Stomach (tissue), 9 donors: ENCODE measurements around the gene PTN. TPM values are rescaled to one million over a fixed set of nuclear protein-coding genes. Genes with fewer than 3 reads are reported as not detected.
"Not testable (repeated sequence)": the region's sequence is repeated elsewhere in the genome, so short reads cannot be mapped to it uniquely, and the experiment has no call there.

Source experiments
- DNase-seq, 2 donors: peaks; one replicate each; pipeline versions ENCODE4 v3.0.0 to v3.0.0-alpha.2; 2013 to 2019
- H3K27ac ChIP-seq, 5 donors: fragments of 200-600 bp in 4 of 5; sonication (generic) in 4 of 5; one replicate each; pipeline ENCODE4 v1.5.1; 2013 to 2019; ENCODE audit warnings: mild to moderate bottlenecking in 1 of 5, moderate library complexity in 1 of 5
- H3K27me3 ChIP-seq, 3 donors: fragments of 200-600 bp; sonication (generic); one replicate each; pipeline ENCODE4 v1.5.1; 2017 to 2019; ENCODE audit warnings: mixed run types in 1 of 3
- H3K36me3 ChIP-seq, 4 donors: fragments of 200-600 bp; sonication (generic); 1 replicate in 3 of 4; 2 replicates in 1 of 4; pipeline ENCODE4 v1.5.1; 2016 to 2019
- H3K4me1 ChIP-seq, 4 donors: fragments of 200-600 bp; sonication (generic); one replicate each; pipeline ENCODE4 v1.5.1; 2016 to 2019
- H3K4me3 ChIP-seq, 4 donors: fragments of 200-600 bp; sonication (generic) in 3 of 4; one replicate each; pipeline ENCODE4 v1.5.1; 2016 to 2019; ENCODE audit warnings: mild to moderate bottlenecking in 1 of 4
- H3K9me3 ChIP-seq, 4 donors: fragments of 200-600 bp; sonication (generic); one replicate each; pipeline ENCODE4 v1.5.1; 2016 to 2019
- EP300 ChIP-seq: sonication (generic); formaldehyde crosslinking; IDR thresholded peaks from one replicate; pipeline ENCODE4 v1.6.1; 2017; ENCODE audit warnings: antibody characterized with exemption
- POLR2A ChIP-seq, 4 donors: fragments of 450-650 bp; IDR thresholded peaks; one replicate each; pipeline ENCODE4 v1.6.1; 2016; ENCODE audit warnings: antibody characterized with exemption in 4 of 4, control low read depth in 2 of 4, mild to moderate bottlenecking in 1 of 4, moderate library complexity in 1 of 4
- POLR2AphosphoS5 ChIP-seq, 3 donors: sonication (generic); formaldehyde crosslinking; IDR thresholded peaks; one replicate each; pipeline ENCODE4 v1.6.1; 2016; ENCODE audit warnings: antibody characterized with exemption in 3 of 3
- WGBS, 5 donors: extraction: QIAGEN DNeasy Blood & Tissue Kit in 3 of 5; methylation state at CpG; one replicate each; pipeline versions ENCODE4 v1.1.5 to v1.1.7; 2013 to 2018; 5-methylcytosine and 5-hydroxymethylcytosine counted together
- intact Hi-C: fragments of 100-400 bp; cut with DNase I; formaldehyde crosslinking; loops from one replicate; pipeline ENCODE4 v1.15.1; 2023; ENCODE audit warnings: low total_unique reads
- polyA plus RNA-seq, 3 donors: library from polyadenylated mRNA; stranded (reverse); fragments of 200-250 nt; gene quantifications; one replicate each; pipeline ENCODE4 v1.2.3, GENCODE V29; 2013
- total RNA-seq, 5 donors: library from RNA; depleted of rRNA; stranded (reverse); fragments of >200 nt; gene quantifications; one replicate each; pipeline versions ENCODE4 v1.1.0 to v1.2.3, GENCODE V29; 2014 to 2016
- TF ChIP-seq, protein P1 (sequence below), 7 experiments: fragments of 450-650 bp in 4 of 7; fragments of 200-600 bp in 3 of 7; sonication (generic) in 3 of 7; IDR thresholded peaks; one replicate each; pipeline ENCODE4 v1.5.1; 2016 to 2019; ENCODE audit warnings: antibody characterized with exemption in 7 of 7, control low read depth in 2 of 7, mild to moderate bottlenecking in 1 of 7
- donor health status: healthy with polysubstance abuse.
- donor health status: Bipolar disorder and iron deficiency.
- donor health status: healthy.

PTN gene
- total and polyA plus RNA-seq, 8 donors = 1.4 to 47.4 (median 6.4) TPM; not detected in 1

DNA sequence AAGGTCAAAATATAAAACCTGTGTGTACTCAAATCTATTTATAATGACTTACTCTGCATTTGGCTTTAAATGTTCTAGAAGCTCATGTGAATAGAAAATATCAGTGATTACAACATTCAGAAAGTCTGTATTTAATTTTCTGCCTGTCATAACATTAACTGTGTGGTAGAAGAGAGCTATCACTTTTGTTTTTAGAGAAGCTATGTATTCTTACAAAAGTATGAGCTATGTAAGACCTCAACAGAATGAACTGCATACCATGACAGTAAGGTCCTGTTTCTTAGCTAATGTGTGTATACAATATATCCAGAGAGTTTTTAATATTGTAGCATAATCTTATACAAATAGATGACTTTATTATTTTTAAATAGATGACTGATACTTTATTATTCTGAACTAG is 61.5 kb downstream of the PTN start:
- DNase-seq = no peak
- H3K27ac ChIP-seq = no peak overlapping the region
- H3K36me3 ChIP-seq = no peaks in the 10 kb centered on the region
- intact Hi-C loops = no loop called here
- no peak overlapping the region for H3K4me3 ChIP-seq
- H3K27me3 ChIP-seq = no peaks in the 10 kb centered on the region
- no peaks in the 10 kb centered on the region for H3K9me3 ChIP-seq
- peaks cover 0 to 6% (median 0%) of the 10 kb centered on the region in 4 donors for H3K4me1 ChIP-seq
- TF ChIP-seq, protein P1, sequence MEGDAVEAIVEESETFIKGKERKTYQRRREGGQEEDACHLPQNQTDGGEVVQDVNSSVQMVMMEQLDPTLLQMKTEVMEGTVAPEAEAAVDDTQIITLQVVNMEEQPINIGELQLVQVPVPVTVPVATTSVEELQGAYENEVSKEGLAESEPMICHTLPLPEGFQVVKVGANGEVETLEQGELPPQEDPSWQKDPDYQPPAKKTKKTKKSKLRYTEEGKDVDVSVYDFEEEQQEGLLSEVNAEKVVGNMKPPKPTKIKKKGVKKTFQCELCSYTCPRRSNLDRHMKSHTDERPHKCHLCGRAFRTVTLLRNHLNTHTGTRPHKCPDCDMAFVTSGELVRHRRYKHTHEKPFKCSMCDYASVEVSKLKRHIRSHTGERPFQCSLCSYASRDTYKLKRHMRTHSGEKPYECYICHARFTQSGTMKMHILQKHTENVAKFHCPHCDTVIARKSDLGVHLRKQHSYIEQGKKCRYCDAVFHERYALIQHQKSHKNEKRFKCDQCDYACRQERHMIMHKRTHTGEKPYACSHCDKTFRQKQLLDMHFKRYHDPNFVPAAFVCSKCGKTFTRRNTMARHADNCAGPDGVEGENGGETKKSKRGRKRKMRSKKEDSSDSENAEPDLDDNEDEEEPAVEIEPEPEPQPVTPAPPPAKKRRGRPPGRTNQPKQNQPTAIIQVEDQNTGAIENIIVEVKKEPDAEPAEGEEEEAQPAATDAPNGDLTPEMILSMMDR (IDR thresholded peaks at IDR 0.05) = no peak
- TF ChIP-seq POLR2A (IDR thresholded peaks at IDR 0.05) (no peak), EP300 (no peak), POLR2AphosphoS5 (IDR thresholded peaks at IDR 0.05) (no peak)

DNA sequence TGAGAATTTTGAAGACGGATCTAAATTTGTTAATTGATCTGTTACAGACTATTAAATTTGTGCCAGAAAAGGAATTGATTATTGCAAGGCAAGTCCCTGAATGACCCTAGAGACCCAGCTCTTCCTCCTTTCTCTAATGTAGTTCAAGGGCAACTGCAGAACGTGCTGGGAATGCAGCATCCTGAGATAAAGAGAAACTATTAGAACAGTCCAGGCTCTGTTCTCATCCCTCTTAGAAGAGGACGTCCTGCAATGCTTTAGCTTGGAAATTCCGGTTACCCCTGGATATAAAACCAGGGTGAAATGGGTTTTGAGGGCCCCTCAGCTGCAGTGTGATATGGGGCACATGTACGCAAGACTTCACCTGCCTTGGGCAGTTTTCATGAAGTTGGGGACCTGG is 67.3 kb downstream of the PTN start:
- Histone ChIP-seq H3K4me3 (no peak overlapping the region), H3K9me3 (no peaks in the 10 kb centered on the region), H3K36me3 (no peaks in the 10 kb centered on the region), H3K27me3 (no peaks in the 10 kb centered on the region), H3K27ac (no peak overlapping the region), H3K4me1 (no peaks in the 10 kb centered on the region)
- intact Hi-C loops = no loop called here
- DNase-seq = no peak
- 78 to 84% (median 78%) methylated on average over 4 to 5 of the region's 5 CpGs for WGBS, 5 donors
- TF ChIP-seq EP300 (no peak), POLR2A (IDR thresholded peaks at IDR 0.05) (no peak), POLR2AphosphoS5 (IDR thresholded peaks at IDR 0.05) (no peak)
- TF ChIP-seq, protein P1 (IDR thresholded peaks at IDR 0.05) = no peak

- intact Hi-C loops = no loop called here
- Histone ChIP-seq H3K27me3 (no peaks in the 10 kb centered on the region), H3K36me3 (no peaks in the 10 kb centered on the region), H3K4me1 (no peaks in the 10 kb centered on the region), H3K4me3 (no peak overlapping the region), H3K27ac (no peak overlapping the region), H3K9me3 (no peaks in the 10 kb centered on the region)
- TF ChIP-seq, protein P1 (IDR thresholded peaks at IDR 0.05) = no peak
- TF ChIP-seq POLR2AphosphoS5 (IDR thresholded peaks at IDR 0.05) = no peak
- TF ChIP-seq EP300 = no peak
- no peak for TF ChIP-seq POLR2A (IDR thresholded peaks at IDR 0.05)
- 79 to 89% (median 83%) methylated on average over 5 of the region's 5 CpGs for WGBS, 5 donors
- DNase-seq = no peak
Measured at GRCh38 chr7:137272249-137272648, 71.3 kb downstream of the PTN start.

- 85 to 92% (median 89%) methylated on average over 2 of the region's 2 CpGs for WGBS, 5 donors
- TF ChIP-seq, protein P1 (IDR thresholded peaks at IDR 0.05) = no peak
- TF ChIP-seq EP300 = no peak
- no peak for TF ChIP-seq POLR2AphosphoS5 (IDR thresholded peaks at IDR 0.05)
- no peak for TF ChIP-seq POLR2A (IDR thresholded peaks at IDR 0.05)
- intact Hi-C loops = no loop called here
Measured at GRCh38 chr7:137269240-137269639, 74.3 kb downstream of the PTN start.

GRCh38 chr7:137268001-137268865 is 75.3 kb downstream of the PTN start:
- H3K4me1 ChIP-seq, H3K36me3 ChIP-seq, H3K27ac ChIP-seq, H3K9me3 ChIP-seq, H3K27me3 ChIP-seq, H3K4me3 ChIP-seq, DNase-seq, intact Hi-C loops: not testable (repeated sequence)
- WGBS, 5 donors = 93 to 96% (median 95%) methylated on average over 33 to 34 of the region's 34 CpGs

More at GRCh38 chr7:137269240-137269639, 74.3 kb downstream of the PTN start:
- H3K36me3 ChIP-seq = no peaks in the 10 kb centered on the region
- DNase-seq = no peak
- H3K27me3 ChIP-seq = no peaks in the 10 kb centered on the region
- no peak overlapping the region for H3K4me3 ChIP-seq
- H3K27ac ChIP-seq = no peak overlapping the region
- no peaks in the 10 kb centered on the region for H3K4me1 ChIP-seq
- H3K9me3 ChIP-seq = no peaks in the 10 kb centered on the region
